ENCODE results near the gene ADPRS. TPM values are rescaled to one million over a fixed set of nuclear protein-coding genes. Genes with fewer than 3 reads are reported as not detected.
A peak's percentile ranks its signal among the peaks of the same experiment; 100 is the strongest.

ADPRS gene
- total and polyA plus RNA-seq, 9 of the 15 experiments (the other 6 are each of a cell fraction or from before 2014, with no cell fraction given) = 5.9 to 40.0 (median 27.4) TPM

DNA sequence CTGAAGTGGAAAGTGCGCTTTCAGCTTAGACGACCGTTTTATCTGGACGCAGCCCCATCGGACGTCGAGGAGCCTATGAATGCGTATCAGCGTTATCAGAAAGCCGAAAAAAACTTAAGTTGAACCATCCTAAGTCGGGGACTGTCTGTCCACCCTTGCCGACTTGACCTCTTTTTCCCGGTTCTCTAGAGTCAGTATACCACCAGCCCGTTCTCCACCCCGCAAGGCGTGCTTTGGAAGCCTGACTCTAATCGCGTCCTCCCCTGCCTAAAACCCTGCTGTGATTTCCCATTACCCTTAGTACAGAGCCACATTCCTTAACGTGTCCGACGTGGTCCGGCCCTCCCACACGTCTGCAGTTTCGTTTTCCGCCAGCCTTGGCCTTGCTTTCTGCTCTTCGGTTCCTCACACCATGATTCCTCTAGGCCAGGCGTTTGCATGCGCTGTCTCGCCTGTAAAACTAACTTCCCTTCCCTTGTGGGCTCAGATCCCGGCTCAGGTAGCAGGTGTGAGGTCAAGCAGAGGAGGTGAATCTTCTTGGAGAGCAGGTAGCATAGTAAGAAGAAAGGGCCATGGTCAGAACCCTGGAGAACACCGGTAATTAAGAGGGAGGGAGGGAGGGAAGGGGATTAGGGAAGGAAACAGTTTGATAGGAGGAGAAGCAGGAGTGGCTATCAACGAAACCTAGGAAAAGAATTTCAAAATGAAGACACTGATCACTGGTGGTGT is 865 bp downstream of the ADPRS start:
- Histone ChIP-seq H3K79me2 (ENCODE audit: control insufficient read depth, insufficient read depth, low read length) (peaks cover 21% of the 10 kb centered on the region), H4K20me1 (replicated peaks; ENCODE audit: control insufficient read depth, insufficient read depth, low read length) (no peaks in the 10 kb centered on the region), H3K4me3 (peak overlapping the region; percentile 92), H3K27ac (ENCODE audit: extremely low read depth, low read depth, low read length) (peak overlapping the region; percentile 70), H3K9me3 (replicated peaks; ENCODE audit: control insufficient read depth, insufficient read depth, low read depth, low read length) (no peaks in the 10 kb centered on the region), H3K4me1 (replicated peaks in 1 of 2; ENCODE audit: control insufficient read depth in 2 of 2, insufficient read depth in 2 of 2, low read length in 2 of 2) (peaks cover 18 to 35% of the 10 kb centered on the region in 2 experiments; a peak in 4 of 5 replicates), H3K36me3 (ENCODE audit: control insufficient read depth, insufficient read depth, low read length) (peaks cover 46% of the 10 kb centered on the region; the same call in 2 of the 3 replicates), H2AFZ (ENCODE audit: low read depth, low read length) (peak overlapping the region; percentile 99), H3K4me2 (ENCODE audit: insufficient read depth, low read length) (peak overlapping the region; percentile 97), H3K9me1 (ENCODE audit: control insufficient read depth, insufficient read depth, low read length) (peaks cover 11% of the 10 kb centered on the region), H3K27me3 (ENCODE audit: control insufficient read depth in 2 of 2, insufficient read depth in 2 of 2, low read length in 2 of 2) (no peaks in the 10 kb centered on the region), H3K9ac (ENCODE audit: insufficient read depth in 1 of 2, low read depth in 2 of 2, low read length in 2 of 2) (peak overlapping the region; percentile 70 to 96)
- FAIRE-seq (peak; percentile 70), ATAC-seq (peak; percentile 2; the same call in 2 of the 3 replicates), DNase-seq (ENCODE audit: extremely low read depth in 1 of 4, low spot score in 3 of 4) (peak in 3 of 4 experiments; percentile 20 to 46 (median 21))
- POLR2A ChIA-PET = interaction anchor here (0.6 kb wide), 1 partner anchor 72 kb away, joined by 3 read pairs; no protein-coding TSS in a partner anchor
- 4% methylated on average over 30 of the region's 32 CpGs for WGBS (ENCODE audit: insufficient coverage, low coverage, missing lambda C conversion rate)
- CTCF ChIA-PET (ENCODE audit: low intra/inter-chr PET ratio) = interaction anchor here (0.6 to 2.0 kb wide), 2 partner anchors 10 to 980 kb away, joined by 5 to 8 read pairs; no protein-coding TSS in a partner anchor
- intact Hi-C loops (cut with micrococcal nuclease) (loop anchor here (5.0 kb wide), 2 partner anchors 157 to 232 kb away; partner anchors contain the start of gene AGO3), in situ Hi-C loops (cut with MboI) (loop anchor here (5.0 kb wide), 1 partner anchor 98 kb away; no protein-coding TSS in a partner anchor)
- BruUV-seq (replicated peaks) = TSS peak; percentile 79
- TF ChIP-seq SIN3A (IDR thresholded peaks at IDR 0.05; ENCODE audit: borderline replicate concordance in 2 of 2, control insufficient read depth in 1 of 2, low read depth in 2 of 2, low read length in 2 of 2) (0 out of 4 replicates have a peak, but pooled peaks of 1 of the 2 experiments have one; percentile 9), PURB (CRISPR knock-in tag; IDR thresholded peaks at IDR 0.05; ENCODE audit: low read depth) (no peak), CBFA2T3 (IDR thresholded peaks at IDR 0.05) (peak; percentile 29; the same call in 1 of the 2 replicates), PHF21A (IDR thresholded peaks at IDR 0.05; ENCODE audit: borderline replicate concordance, low read depth) (0 out of 2 replicates have a peak, but pooled peaks have one; percentile 80), CREM (IDR thresholded peaks at IDR 0.05; ENCODE audit: low read depth) (0 out of 2 replicates have a peak, but pooled peaks have one; percentile 18), ZBTB49 (CRISPR knock-in tag; IDR thresholded peaks at IDR 0.05; ENCODE audit: borderline replicate concordance) (no peak), RUNX1 (IDR thresholded peaks at IDR 0.05; ENCODE audit: low read depth) (no peak), ZZZ3 (IDR thresholded peaks at IDR 0.05) (no peak), TEAD4 (IDR thresholded peaks at IDR 0.05; ENCODE audit: low read length) (peak; percentile 21; the same call in 1 of the 2 replicates), TEAD4 (CRISPR knock-in tag; IDR thresholded peaks at IDR 0.05; ENCODE audit: borderline replicate concordance) (no peak), XRCC3 (IDR thresholded peaks at IDR 0.05) (no peak), ZNF232 (CRISPR knock-in tag; IDR thresholded peaks at IDR 0.05) (no peak), ZNF551 (CRISPR knock-in tag; IDR thresholded peaks at IDR 0.05) (no peak), ZNF584 (CRISPR knock-in tag; IDR thresholded peaks at IDR 0.05; ENCODE audit: low read depth) (no peak), RCOR1 (IDR thresholded peaks at IDR 0.05; ENCODE audit: borderline replicate concordance in 1 of 2, low read depth in 2 of 2, low read length in 2 of 2) (peak in 1 of 2 experiments; percentile 30; a peak in 1 of 4 replicates)
- TF ChIP-seq, protein P1, sequence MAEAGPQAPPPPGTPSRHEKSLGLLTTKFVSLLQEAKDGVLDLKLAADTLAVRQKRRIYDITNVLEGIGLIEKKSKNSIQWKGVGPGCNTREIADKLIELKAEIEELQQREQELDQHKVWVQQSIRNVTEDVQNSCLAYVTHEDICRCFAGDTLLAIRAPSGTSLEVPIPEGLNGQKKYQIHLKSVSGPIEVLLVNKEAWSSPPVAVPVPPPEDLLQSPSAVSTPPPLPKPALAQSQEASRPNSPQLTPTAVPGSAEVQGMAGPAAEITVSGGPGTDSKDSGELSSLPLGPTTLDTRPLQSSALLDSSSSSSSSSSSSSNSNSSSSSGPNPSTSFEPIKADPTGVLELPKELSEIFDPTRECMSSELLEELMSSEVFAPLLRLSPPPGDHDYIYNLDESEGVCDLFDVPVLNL (CRISPR knock-in tag; IDR thresholded peaks at IDR 0.05; ENCODE audit: low read depth) = 0 out of 2 replicates have a peak, but pooled peaks have one; percentile 31
